HL-60 (cell line): ENCODE measurements around the gene FAM24B.

Source experiments
- CTCF ChIP-seq: IDR thresholded peaks from one replicate; pipeline ENCODE4 v1.5.1; 2011; ENCODE audit warnings: low read length, control low read depth, inconsistent platforms; ENCODE audit not compliant: insufficient read depth
- GABPA ChIP-seq: IDR thresholded peaks from 2 replicates; pipeline ENCODE4 v1.6.1; 2012; ENCODE audit warnings: low read depth
- POLR2AphosphoS5 ChIP-seq: IDR thresholded peaks from 2 replicates; pipeline ENCODE4 v1.6.1; 2012; ENCODE audit warnings: low read depth
- REST ChIP-seq: IDR thresholded peaks from 2 replicates; pipeline ENCODE4 v1.6.1; 2012; ENCODE audit warnings: low read depth; ENCODE audit not compliant: insufficient replicate concordance

- TF ChIP-seq CTCF: no peak
- TF ChIP-seq REST: no peak
- TF ChIP-seq POLR2AphosphoS5: no peak
- TF ChIP-seq GABPA: no peak
These were observed 3.4 kb upstream of the FAM24B start for GRCh38 chr10:122882766-122883165.
